ENCODE measurements around the gene MEG3.

DNA sequence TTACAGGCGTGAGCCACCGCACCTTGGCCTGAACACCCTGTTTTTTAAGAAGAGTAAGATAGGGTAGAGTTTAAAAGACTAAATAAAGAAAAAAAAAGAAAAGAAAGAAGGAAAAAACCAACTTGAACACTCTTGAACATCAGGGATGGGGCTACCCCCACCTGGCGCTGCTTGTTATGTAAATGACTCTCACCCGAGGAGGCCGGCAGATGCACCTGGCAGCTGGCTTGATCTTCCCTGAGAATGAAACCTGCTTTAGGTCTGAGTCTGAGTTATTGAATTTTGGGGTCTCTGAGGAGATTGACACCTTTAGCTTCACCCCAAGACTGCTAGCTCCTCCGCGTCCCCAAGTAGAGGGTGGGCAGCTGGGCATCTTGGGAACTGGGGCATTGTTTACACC, 15.5 kb upstream of the MEG3 start:
- TF ChIP-seq, protein P1, sequence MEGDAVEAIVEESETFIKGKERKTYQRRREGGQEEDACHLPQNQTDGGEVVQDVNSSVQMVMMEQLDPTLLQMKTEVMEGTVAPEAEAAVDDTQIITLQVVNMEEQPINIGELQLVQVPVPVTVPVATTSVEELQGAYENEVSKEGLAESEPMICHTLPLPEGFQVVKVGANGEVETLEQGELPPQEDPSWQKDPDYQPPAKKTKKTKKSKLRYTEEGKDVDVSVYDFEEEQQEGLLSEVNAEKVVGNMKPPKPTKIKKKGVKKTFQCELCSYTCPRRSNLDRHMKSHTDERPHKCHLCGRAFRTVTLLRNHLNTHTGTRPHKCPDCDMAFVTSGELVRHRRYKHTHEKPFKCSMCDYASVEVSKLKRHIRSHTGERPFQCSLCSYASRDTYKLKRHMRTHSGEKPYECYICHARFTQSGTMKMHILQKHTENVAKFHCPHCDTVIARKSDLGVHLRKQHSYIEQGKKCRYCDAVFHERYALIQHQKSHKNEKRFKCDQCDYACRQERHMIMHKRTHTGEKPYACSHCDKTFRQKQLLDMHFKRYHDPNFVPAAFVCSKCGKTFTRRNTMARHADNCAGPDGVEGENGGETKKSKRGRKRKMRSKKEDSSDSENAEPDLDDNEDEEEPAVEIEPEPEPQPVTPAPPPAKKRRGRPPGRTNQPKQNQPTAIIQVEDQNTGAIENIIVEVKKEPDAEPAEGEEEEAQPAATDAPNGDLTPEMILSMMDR (IDR thresholded peaks at IDR 0.05), result no peak
- TF ChIP-seq POLR2A (IDR thresholded peaks at IDR 0.05) (no peak), EP300 (IDR thresholded peaks at IDR 0.05) (no peak), POLR2AphosphoS5 (IDR thresholded peaks at IDR 0.05) (no peak)

Data from suprapubic skin (tissue), 4 donors.